Aorta (tissue), 5 donors: ENCODE data around the gene EPHB1. TPM values are rescaled to one million over a fixed set of nuclear protein-coding genes. Genes with fewer than 3 reads are reported as not detected.

Source experiments
- ATAC-seq: fragments of 200-7000 bp; cut with Tn5 transposase; one replicate; pipeline ENCODE4 v1.9.1; 2022; ENCODE audit warnings: moderate library complexity; ENCODE audit not compliant: low FRiP score
- DNase-seq, 2 donors: peaks; one replicate each; pipeline ENCODE4 v3.0.0-alpha.2; 2020
- H3K27ac ChIP-seq, 2 donors: one replicate each; pipeline ENCODE4 v1.5.1; 2013; ENCODE audit warnings: low read length in 2 of 2, mild to moderate bottlenecking in 2 of 2, moderate library complexity in 2 of 2, control low read depth in 1 of 2, inconsistent platforms in 1 of 2, low read depth in 1 of 2
- H3K27me3 ChIP-seq, 2 donors: one replicate each; pipeline ENCODE4 v1.6.1; 2013; ENCODE audit warnings: control low read depth in 1 of 2, low read length in 1 of 2, mild to moderate bottlenecking in 1 of 2, moderate library complexity in 1 of 2; ENCODE audit not compliant: insufficient read depth in 2 of 2, control insufficient read depth in 1 of 2
- H3K36me3 ChIP-seq, 2 donors: one replicate each; pipeline ENCODE4 v1.6.1; 2013; ENCODE audit warnings: control low read depth in 1 of 2, low read length in 1 of 2, mild to moderate bottlenecking in 1 of 2; ENCODE audit not compliant: insufficient read depth in 2 of 2, control insufficient read depth in 1 of 2
- H3K4me1 ChIP-seq, 2 donors: one replicate each; pipeline ENCODE4 v1.6.1; 2013; ENCODE audit warnings: low read length in 2 of 2, control low read depth in 1 of 2, mild to moderate bottlenecking in 1 of 2, moderate library complexity in 1 of 2; ENCODE audit not compliant: insufficient read depth in 2 of 2, control insufficient read depth in 1 of 2
- H3K4me3 ChIP-seq, 2 donors: one replicate each; pipeline ENCODE4 v1.5.1; 2013; ENCODE audit warnings: low read length in 2 of 2, control low read depth in 1 of 2, mild to moderate bottlenecking in 1 of 2
- H3K9me3 ChIP-seq: one replicate; pipeline ENCODE4 v1.6.1; 2013; ENCODE audit warnings: mild to moderate bottlenecking, low read length; ENCODE audit not compliant: control insufficient read depth
- WGBS, 2 donors: extraction: QIAGEN DNeasy Blood & Tissue Kit; methylation state at CpG; one replicate each; pipeline ENCODE4 v1.1.7; 2013; 5-methylcytosine and 5-hydroxymethylcytosine counted together
- intact Hi-C, 2 donors: fragments of 100-400 bp; cut with DNase I; formaldehyde crosslinking; loops; one replicate each; pipeline versions ENCODE4 v1.14.2 to v1.15.0; 2022
- polyA plus RNA-seq, 2 donors: library from polyadenylated mRNA; stranded (reverse); fragments of 200-250 nt; gene quantifications; one replicate each; pipeline ENCODE4 v1.2.3, GENCODE V29; 2013
- total RNA-seq, 2 donors: library from RNA; stranded (reverse); fragmentation: NEBNext Ultra II Directional; extraction: Animal tissue kit (Norgen Biotek cat#: 25700); gene quantifications; one replicate each; pipeline ENCODE4 v1.2.1, GENCODE V29; 2021
- donor health status: healthy with polysubstance abuse.
- donor health status: Bipolar disorder and iron deficiency.
- donor health status: DM: no; HTN: no; CAD: no.
- donor health status: DM: no; HTN: no; CAD: no.
- donor health status: DM: yes; HTN: yes; CAD: no.

Gene EPHB1
- total and polyA plus RNA-seq, 4 donors: 0.31 to 4.8 (median 3.6) TPM; not detected in 1

GRCh38 chr3:134894533-134894932, 99.5 kb downstream of the EPHB1 start:
- WGBS, 2 donors: 84 to 86% methylated on average over 4 of the region's 4 CpGs
- no peaks in the 10 kb centered on the region for H3K4me1 ChIP-seq
- intact Hi-C loops: no loop called here

GRCh38 chr3:134895181-134895580, 100.1 kb downstream of the EPHB1 start:
- Histone ChIP-seq H3K9me3 (no peaks in the 10 kb centered on the region), H3K36me3 (no peaks in the 10 kb centered on the region), H3K27ac (no peak overlapping the region), H3K4me1 (no peaks in the 10 kb centered on the region), H3K4me3 (no peak overlapping the region), H3K27me3 (no peaks in the 10 kb centered on the region)
- DNase-seq (no peak), ATAC-seq (no peak)
- intact Hi-C loops: no loop called here
- 81 to 87% methylated on average over 2 of the region's 2 CpGs for WGBS, 2 donors

More at GRCh38 chr3:134894533-134894932, 99.5 kb downstream of the EPHB1 start:
- Histone ChIP-seq H3K9me3 (no peaks in the 10 kb centered on the region), H3K36me3 (no peaks in the 10 kb centered on the region), H3K27ac (no peak overlapping the region), H3K4me3 (no peak overlapping the region), H3K27me3 (no peaks in the 10 kb centered on the region)
- DNase-seq (no peak), ATAC-seq (no peak)

- no peaks in the 10 kb centered on the region for H3K4me1 ChIP-seq
- intact Hi-C loops: no loop called here
- no peak overlapping the region for H3K27ac ChIP-seq
- no peak for DNase-seq
- no peaks in the 10 kb centered on the region for H3K9me3 ChIP-seq
- no peak overlapping the region for H3K4me3 ChIP-seq
- ATAC-seq: no peak
- H3K27me3 ChIP-seq: no peaks in the 10 kb centered on the region
- no peaks in the 10 kb centered on the region for H3K36me3 ChIP-seq
- WGBS, 2 donors: 89 to 93% methylated on average over 5 of the region's 5 CpGs
Observed at GRCh38 chr3:134896141-134896540, 101.1 kb downstream of the EPHB1 start.

GRCh38 chr3:134896696-134897095, 101.6 kb downstream of the EPHB1 start:
- 97 to 98% methylated on average over 8 of the region's 8 CpGs for WGBS, 2 donors
- H3K27me3 ChIP-seq: no peaks in the 10 kb centered on the region
- H3K9me3 ChIP-seq: no peaks in the 10 kb centered on the region
- no peak overlapping the region for H3K27ac ChIP-seq
- H3K4me1 ChIP-seq: no peaks in the 10 kb centered on the region
- intact Hi-C loops: no loop called here
- ATAC-seq (no peak), DNase-seq (no peak)
- no peak overlapping the region for H3K4me3 ChIP-seq
- H3K36me3 ChIP-seq: no peaks in the 10 kb centered on the region

GRCh38 chr3:134897391-134898141, 102.5 kb downstream of the EPHB1 start:
- 81 to 83% methylated on average over 10 of the region's 10 CpGs for WGBS, 2 donors
- Histone ChIP-seq H3K4me3 (no peak overlapping the region), H3K27ac (no peak overlapping the region), H3K36me3 (no peaks in the 10 kb centered on the region), H3K9me3 (no peaks in the 10 kb centered on the region), H3K27me3 (no peaks in the 10 kb centered on the region), H3K4me1 (no peaks in the 10 kb centered on the region)
- intact Hi-C loops: no loop called here
- DNase-seq (no peak), ATAC-seq (no peak)

GRCh38 chr3:134898181-134898754, 103.2 kb downstream of the EPHB1 start:
- H3K4me1 ChIP-seq: no peaks in the 10 kb centered on the region
- no peaks in the 10 kb centered on the region for H3K27me3 ChIP-seq
- DNase-seq (no peak), ATAC-seq (no peak)
- no peaks in the 10 kb centered on the region for H3K36me3 ChIP-seq
- 63 to 71% methylated on average over 7 of the region's 7 CpGs for WGBS, 2 donors
- H3K4me3 ChIP-seq: no peak overlapping the region
- no peaks in the 10 kb centered on the region for H3K9me3 ChIP-seq
- no peak overlapping the region for H3K27ac ChIP-seq
- intact Hi-C loops: no loop called here

- Histone ChIP-seq H3K4me3 (no peak overlapping the region), H3K27ac (no peak overlapping the region), H3K27me3 (no peaks in the 10 kb centered on the region), H3K4me1 (no peaks in the 10 kb centered on the region), H3K9me3 (no peaks in the 10 kb centered on the region), H3K36me3 (no peaks in the 10 kb centered on the region)
- intact Hi-C loops: no loop called here
- no peak for ATAC-seq
- 91 to 96% methylated on average over 1 of the region's 1 CpG for WGBS, 2 donors
- DNase-seq: no peak
Observed at GRCh38 chr3:134899786-134900185, 104.7 kb downstream of the EPHB1 start.

- whole genome bisulfite sequencing, 2 donors: 94 to 100% methylated on average over 1 of the region's 1 CpG
- H3K4me1 ChIP-seq: no peaks in the 10 kb centered on the region
- H3K4me3 ChIP-seq: no peak overlapping the region
- no peaks in the 10 kb centered on the region for H3K36me3 ChIP-seq
- H3K27ac ChIP-seq: no peak overlapping the region
- intact Hi-C loops: no loop called here
- H3K27me3 ChIP-seq: no peaks in the 10 kb centered on the region
- H3K9me3 ChIP-seq: no peaks in the 10 kb centered on the region
- no peak for DNase-seq
- no peak for ATAC-seq
Observed at GRCh38 chr3:134900482-134900881, 105.4 kb downstream of the EPHB1 start.

GRCh38 chr3:134901461-134901860, 106.4 kb downstream of the EPHB1 start:
- ATAC-seq: no peak
- H3K9me3 ChIP-seq: no peaks in the 10 kb centered on the region
- intact Hi-C loops: no loop called here

More at GRCh38 chr3:134901461-134901860, 106.4 kb downstream of the EPHB1 start:
- Histone ChIP-seq H3K27me3 (no peaks in the 10 kb centered on the region), H3K4me1 (no peaks in the 10 kb centered on the region), H3K36me3 (no peaks in the 10 kb centered on the region), H3K4me3 (no peak overlapping the region), H3K27ac (no peak overlapping the region)
- no peak for DNase-seq
- 87 to 88% methylated on average over 2 of the region's 2 CpGs for WGBS, 2 donors
